ENCODE results near the gene VWC2L.

- TF ChIP-seq REST (IDR thresholded peaks at IDR 0.05; ENCODE audit: insufficient read depth in 1 of 2, low read depth in 2 of 2, low read length in 2 of 2) (no peak), SIN3A (IDR thresholded peaks at IDR 0.05; ENCODE audit: borderline replicate concordance, insufficient read depth, low read length) (no peak)
Measured at GRCh38 chr2:214549946-214550345, 139.1 kb downstream of the VWC2L start.
